ENCODE measurements around the gene AIRE.

DNA sequence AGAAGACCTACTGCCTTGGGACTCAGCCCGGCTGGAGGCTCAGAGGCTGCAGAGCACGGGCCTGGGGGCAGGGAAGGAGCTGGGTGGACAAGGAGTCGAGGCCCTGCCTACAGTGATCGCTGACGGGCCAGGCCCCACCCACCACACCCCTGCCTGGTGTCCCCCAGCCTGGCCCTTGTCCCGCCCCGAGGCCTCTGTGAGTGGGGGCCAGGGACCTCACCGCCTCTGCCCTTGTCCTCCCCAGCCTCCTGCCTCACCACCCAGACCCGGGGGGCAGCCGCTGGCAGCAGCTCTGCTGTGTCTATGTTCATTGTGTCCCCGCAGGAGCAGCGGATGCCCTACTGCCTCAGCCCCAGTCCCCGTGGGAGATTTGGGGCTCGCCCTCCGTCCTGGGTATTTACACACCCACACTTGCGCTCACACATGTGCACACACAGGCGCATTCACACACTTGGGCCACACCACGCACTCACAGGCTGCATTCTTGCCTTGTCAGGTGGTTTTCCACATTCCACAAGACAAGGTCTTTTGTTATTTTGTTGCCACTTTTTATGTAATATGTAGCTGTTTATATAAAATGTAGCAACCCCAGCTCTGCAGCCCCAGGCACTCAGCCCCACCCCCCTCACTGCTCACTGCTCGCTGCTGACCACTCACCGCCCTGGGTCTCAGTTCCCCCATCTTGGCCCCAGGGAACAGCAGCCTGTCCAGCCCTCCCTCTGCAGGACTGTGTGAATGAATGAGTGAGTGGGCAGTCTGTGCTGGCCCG, 21.4 kb downstream of the AIRE start:
- TF ChIP-seq TAF1 (IDR thresholded peaks at IDR 0.05; ENCODE audit: low read depth, low read length) (no peak), POLR2A (IDR thresholded peaks at IDR 0.05; ENCODE audit: low read depth, low read length) (no peak)

Measured in GM12891 (cell line).